ENCODE data around the gene EPHB6.
A peak's percentile ranks its signal among the peaks of the same experiment; 100 is the strongest.

Gene EPHB6

GRCh38 chr7:142876236-142876960 lies 21.5 kb downstream of the EPHB6 start:
- DNase-seq (ENCODE audit: extremely low read depth in 1 of 2, low read depth in 1 of 2) = no peak

- DNase-seq (ENCODE audit: extremely low read depth in 1 of 2, low read depth in 1 of 2) = no peak
These were observed 22.4 kb downstream of the EPHB6 start for GRCh38 chr7:142876991-142877910.

- DNase-seq (ENCODE audit: extremely low read depth in 1 of 2, low read depth in 1 of 2) = no peak
These were observed 23.4 kb downstream of the EPHB6 start for GRCh38 chr7:142878315-142878714.

- DNase-seq (ENCODE audit: extremely low read depth in 1 of 2, low read depth in 1 of 2) = no peak
These were observed 24.2 kb downstream of the EPHB6 start for GRCh38 chr7:142879060-142879459.

- peak in 1 of 2 donors; percentile 16 for DNase-seq (ENCODE audit: extremely low read depth in 1 of 2, low read depth in 1 of 2)
These were observed 26.1 kb downstream of the EPHB6 start for GRCh38 chr7:142880876-142881505.

- DNase-seq (ENCODE audit: extremely low read depth in 1 of 2, low read depth in 1 of 2) = no peak
These were observed 26.9 kb downstream of the EPHB6 start for GRCh38 chr7:142881586-142882337.

GRCh38 chr7:142882338-142882678 lies 27.4 kb downstream of the EPHB6 start:
- DNase-seq (ENCODE audit: extremely low read depth in 1 of 2, low read depth in 1 of 2) = no peak

- no peak for DNase-seq (ENCODE audit: extremely low read depth in 1 of 2, low read depth in 1 of 2)
These were observed 28.3 kb downstream of the EPHB6 start for GRCh38 chr7:142883145-142883544.

GRCh38 chr7:142883571-142884285 lies 28.9 kb downstream of the EPHB6 start:
- DNase-seq (ENCODE audit: extremely low read depth in 1 of 2, low read depth in 1 of 2) = no peak

GRCh38 chr7:142884286-142884640 lies 29.4 kb downstream of the EPHB6 start:
- DNase-seq (ENCODE audit: extremely low read depth in 1 of 2, low read depth in 1 of 2) = no peak

- no peak for DNase-seq (ENCODE audit: extremely low read depth in 1 of 2, low read depth in 1 of 2)
These were observed 30.7 kb downstream of the EPHB6 start, which contains the start of gene TRPV6 for GRCh38 chr7:142885311-142886230. TSS of gene TRPV6 (minus strand) at chr7:142885745.

GRCh38 chr7:142886866-142887265 lies 32.0 kb downstream of the EPHB6 start:
- DNase-seq (ENCODE audit: extremely low read depth in 1 of 2, low read depth in 1 of 2) = no peak

- DNase-seq (ENCODE audit: extremely low read depth in 1 of 2, low read depth in 1 of 2) = no peak
These were observed 32.6 kb downstream of the EPHB6 start for GRCh38 chr7:142887282-142888015.

GRCh38 chr7:142889816-142890215 lies 34.9 kb downstream of the EPHB6 start:
- DNase-seq (ENCODE audit: extremely low read depth in 1 of 2, low read depth in 1 of 2) = no peak

- no peak for DNase-seq (ENCODE audit: extremely low read depth in 1 of 2, low read depth in 1 of 2)
These were observed 36.1 kb downstream of the EPHB6 start for GRCh38 chr7:142890874-142891485.

GRCh38 chr7:142891490-142892082 lies 36.7 kb downstream of the EPHB6 start:
- DNase-seq (ENCODE audit: extremely low read depth in 1 of 2, low read depth in 1 of 2) = no peak

GRCh38 chr7:142892951-142893350 lies 38.1 kb downstream of the EPHB6 start:
- DNase-seq (ENCODE audit: extremely low read depth in 1 of 2, low read depth in 1 of 2) = no peak

Measured in stimulated activated CD8-positive, alpha-beta memory T cell treated with anti-CD3 and anti-CD28 coated beads, Interleukin-7, amount 100 ng/mL, for 48 hours (primary cell).